GM21786 (cell line): ENCODE data around the gene MOB3B.
A peak's percentile ranks its signal among the peaks of the same experiment; 100 is the strongest.
"Not testable (repeated sequence)": the region's sequence is repeated elsewhere in the genome, so short reads cannot be mapped to it uniquely, and the experiment has no call there.

Experiments used
- ATAC-seq: cut with Tn5 transposase; IDR thresholded peaks from one replicate; pipeline ENCODE4 v1.9.1; 2021; ENCODE audit not compliant: unreplicated experiment

The MOB3B gene

DNA sequence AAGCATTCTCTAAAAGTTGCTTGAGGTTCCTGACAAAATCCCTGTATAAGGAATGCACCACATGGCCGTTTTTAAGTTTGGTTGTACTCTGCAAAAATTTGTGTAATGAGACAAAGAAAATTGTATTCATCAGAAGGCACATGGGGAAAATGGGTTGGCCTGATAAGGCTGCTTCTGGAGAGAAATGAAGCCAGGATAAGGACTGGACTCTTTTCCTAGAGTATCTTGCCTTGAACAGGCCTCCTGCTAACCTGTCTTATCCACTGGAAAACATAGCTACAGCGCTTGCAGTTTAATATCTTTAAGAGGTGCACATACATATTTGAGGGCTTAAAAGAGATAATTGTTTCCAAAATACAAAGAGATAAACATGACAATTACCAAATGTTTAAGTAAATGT is 46.9 kb downstream of the MOB3B start:
- ATAC-seq, result no peak

DNA sequence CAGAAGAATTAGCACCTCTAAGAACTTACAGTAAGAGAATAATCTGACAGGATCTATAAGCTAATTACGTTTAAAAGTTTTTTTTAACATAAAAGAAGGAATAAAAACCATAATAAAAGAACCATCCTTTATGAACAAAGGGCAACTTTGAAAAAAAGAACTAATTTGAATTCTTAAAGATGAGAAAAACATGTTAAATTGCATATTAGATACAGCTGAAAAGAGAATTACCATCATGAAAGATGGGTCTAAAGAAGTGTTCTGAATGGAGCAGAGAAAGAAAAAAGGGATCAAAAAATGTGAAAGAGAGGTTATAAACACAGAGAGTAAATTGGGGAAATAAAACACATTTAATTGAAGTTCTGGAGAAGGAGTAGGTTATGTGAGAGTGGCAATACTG is 51.3 kb downstream of the MOB3B start:
- ATAC-seq, result no peak

DNA sequence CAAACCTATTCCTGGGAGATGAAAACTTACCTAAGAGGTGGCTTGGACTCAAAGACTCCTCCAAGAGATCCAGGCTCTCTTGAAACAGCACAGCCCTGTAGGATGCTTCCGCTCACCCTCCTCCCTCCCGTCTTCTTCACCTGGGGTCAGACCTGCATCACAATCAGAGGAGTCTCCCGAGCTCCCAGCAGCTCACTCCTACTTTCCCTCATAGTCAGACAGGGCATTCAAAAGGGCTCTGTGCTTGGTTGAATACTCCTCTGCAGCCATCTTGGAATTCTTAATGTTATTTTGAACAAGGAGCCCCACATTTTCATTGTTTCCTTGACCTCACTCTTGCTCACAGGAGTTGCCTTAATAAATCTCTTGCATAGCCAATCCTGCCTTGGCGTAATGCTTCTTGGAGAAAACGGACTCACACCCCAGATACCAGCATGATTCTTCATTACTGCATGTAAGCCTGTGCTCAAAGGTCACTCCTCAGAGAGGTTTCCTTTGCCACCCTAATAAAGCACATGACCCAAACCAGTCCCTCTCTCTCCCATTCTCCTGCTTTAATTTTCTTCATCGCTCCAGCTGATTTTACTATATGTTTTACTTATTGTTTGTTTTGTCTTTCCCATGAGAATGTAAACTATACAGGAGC is 52.6 kb downstream of the MOB3B start:
- ATAC-seq, result no peak

DNA sequence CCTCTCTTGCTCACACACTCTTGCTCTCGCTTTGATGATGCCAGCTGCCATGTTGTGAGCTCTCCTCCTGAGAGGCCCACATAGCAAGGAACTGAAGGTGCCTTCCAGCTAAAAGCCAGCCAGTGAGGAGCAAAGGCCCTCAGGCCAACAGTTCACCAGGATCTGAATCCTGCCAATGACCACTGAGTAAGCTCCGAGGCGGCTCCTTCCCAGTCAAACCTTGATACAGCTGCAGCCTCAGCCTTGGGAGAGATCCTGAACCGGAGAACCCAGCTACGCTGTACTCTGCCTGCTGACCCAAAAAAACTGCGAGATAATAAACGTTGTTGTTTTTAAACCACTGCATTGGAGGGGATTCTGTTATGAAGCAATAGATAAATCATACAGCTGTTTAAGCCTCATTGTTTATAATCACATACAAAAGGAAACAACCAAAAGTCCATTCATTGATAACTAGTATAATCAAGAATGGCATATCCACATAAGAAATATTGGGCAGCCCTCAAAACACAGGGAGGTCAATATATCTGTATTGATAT is 54.5 kb downstream of the MOB3B start:
- ATAC-seq, result no peak

DNA sequence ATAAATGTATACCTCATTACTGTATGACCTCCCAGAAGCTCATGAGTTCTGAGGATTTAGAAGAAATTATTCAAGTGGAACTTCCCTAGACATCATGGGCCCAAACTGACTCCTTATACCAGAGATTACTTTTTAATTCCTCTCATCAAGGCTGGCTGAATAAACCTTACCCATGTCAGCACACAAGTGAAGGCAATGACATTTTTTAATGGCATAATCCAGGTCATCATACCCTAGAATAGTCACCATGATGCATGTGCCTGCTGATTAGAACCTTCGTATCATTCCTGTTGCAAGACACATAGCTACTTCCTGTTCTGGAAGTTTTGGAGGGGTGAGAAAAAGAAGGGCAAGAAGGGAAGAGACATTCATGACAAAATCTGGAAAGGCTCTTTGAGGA is 55.3 kb downstream of the MOB3B start:
- no peak for ATAC-seq

DNA sequence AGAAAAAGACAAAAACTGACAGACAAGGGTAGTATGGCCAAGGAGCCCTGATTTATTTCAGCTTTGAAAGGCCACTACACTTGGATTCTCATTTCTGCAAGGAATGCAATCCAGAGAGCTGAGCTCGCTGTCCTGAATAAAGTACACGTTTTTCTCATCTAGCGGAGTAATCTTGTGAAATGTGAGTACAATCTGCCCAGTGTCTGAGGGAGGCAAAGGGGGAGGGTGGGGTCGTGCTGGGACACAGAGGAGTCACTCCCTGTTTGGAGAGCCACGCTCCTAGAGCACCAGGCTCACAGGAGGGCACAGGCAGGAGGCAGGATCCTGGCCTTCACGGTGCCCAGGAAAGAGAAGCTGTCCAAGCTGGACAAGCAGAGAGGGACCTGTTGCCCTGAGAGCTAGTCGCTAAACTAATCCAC is 56.5 kb downstream of the MOB3B start:
- ATAC-seq, result no peak

DNA sequence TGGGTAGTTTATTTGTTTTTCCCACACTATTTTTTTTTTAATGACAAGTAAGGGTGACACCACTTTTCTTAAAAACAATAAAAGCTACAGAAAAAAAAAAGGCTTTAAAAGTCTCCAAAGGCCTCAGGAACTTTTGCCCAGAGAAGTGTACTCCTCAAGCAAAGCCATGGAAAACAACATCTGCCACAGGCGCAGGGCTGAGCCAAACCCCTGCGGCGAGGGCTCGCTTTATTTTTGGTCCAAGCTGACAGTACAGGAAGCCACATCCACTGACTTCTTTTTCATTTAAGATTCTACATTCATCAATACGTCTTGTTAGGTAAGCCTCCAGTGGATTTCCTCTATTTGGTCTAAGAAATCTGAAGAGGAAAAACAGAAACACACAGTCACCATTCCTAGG is 57.4 kb downstream of the MOB3B start:
- no peak for ATAC-seq

DNA sequence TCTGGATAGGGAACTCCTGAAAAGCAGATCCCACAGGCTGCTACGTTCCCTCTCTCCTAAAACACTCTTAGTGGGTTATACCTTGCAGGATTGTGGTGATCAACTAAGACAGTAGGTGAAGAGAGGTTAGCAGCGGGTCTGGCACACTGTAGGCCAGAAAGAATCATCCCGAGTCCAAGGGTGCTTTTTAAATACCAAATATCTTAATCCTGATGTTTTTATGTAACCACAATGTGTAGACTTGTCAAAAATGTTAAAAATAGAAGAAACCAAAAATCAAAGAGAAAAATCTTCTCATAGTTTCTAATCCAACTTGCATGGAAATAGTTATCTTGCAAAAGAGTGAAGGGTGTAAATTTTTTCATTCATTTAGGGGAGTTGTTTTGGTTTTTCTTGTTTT is 57.8 kb downstream of the MOB3B start:
- ATAC-seq, result no peak

DNA sequence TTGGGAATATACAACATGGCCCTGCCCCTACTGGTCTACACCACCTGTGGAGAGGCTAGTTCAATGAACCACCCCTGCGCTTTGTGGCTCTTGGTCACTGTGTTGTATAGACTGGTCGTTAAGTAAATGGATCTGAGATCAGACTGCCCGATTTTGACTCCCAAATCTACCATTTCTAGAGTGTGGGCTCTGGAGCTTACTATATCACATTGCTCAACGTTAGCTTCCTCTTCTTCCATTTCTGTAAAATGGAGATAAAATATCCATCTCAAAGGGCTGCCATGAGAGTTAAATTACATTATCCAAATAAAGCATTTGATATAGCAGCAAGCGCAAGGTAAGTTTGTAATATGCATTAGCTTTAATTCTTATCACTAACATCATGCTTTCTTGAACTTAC is 58.2 kb downstream of the MOB3B start:
- no peak for ATAC-seq

DNA sequence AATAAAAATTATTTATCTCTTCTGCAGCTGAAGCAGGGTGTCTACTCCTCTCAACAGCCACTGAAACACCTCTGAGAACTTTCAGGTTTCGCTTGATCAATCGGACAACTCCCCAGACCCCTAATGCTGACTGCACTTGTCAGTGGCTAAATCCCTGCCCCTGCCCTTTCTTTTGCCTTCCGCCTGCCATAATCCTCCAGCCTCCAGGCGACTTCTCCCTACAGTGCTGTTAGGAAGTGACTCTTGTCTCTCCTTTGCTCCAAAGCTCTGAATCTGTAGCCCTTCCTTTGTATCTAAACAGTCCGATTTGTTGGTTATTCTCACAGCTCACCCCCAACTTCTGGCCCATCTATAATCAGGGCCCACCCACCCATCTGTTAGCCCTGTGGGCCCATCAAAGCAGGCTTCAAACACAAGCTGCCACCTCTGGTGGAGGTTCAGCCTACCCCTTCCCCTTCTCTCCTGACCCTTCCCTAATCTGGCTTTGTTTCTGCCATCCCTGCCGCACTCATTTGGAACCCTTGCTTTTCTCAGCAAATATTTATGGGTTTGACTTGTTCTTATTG is 59.2 kb downstream of the MOB3B start:
- no peak for ATAC-seq

DNA sequence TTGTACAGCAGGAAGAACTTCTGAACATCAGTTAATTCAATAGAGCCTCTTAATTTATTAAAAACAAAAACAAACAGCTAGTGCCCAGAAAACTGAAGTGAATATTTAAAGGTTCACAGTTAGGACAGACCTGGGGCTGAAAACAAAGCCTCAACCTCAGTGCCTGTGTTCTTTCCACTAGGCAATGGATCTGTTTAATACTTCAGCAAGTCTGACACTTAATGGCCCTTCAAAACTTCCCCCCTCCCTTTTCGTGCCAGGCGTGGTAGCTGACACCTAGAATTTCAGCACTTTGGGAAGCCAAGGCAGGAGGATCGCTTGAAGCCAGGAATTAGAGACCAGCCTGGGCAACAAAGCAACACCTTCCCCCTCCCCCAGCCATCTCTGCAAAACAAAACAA is 60.1 kb downstream of the MOB3B start:
- ATAC-seq, result no peak

DNA sequence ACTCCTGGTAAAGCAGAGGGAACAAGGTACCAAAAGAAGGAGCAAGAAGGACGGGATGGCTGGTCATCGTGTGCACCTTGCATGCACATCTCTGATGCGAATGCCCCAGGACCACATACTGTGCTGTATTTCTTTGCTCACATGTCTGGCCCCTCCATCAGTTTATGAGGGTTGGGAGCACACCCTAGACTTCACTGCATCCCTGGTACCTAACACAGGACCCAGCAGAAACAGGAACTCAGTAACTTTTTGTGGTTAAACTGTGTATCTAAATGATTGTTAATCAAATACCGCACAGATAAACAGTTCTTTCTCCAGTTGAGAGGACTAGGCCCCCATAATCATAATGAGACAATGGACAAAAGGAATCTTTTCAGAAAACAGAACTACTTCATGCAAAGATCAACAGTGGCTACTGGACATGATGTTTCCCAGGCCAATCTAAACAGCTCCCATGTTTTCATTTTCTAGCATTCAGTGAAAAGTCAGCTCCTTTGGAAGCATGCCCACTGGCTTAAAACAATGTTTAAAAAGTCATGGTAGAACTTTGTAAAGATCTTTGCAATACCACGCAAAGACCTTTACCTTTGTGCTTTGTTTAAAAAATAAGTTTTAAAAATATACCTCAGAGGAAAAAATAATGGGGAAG is 61.0 kb downstream of the MOB3B start:
- peak; percentile 62 for ATAC-seq

DNA sequence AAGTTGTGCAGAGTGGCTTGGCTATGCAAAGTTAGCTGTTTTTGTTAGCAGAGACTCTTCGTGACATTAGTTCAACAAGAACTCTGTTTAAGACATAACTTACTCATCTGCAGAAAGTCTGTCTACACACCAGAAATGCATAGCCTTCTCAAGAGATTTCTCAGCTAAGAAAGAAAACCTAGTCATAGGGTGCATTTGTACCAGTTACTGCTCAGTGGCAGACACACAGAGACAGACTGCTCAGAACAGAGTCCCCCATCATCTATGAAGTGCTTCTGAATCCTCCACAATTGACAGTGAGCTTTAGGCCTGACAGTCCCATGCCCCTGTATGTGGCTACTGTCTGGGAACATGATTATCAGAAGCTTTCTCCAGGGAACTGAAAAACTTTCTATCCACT is 61.6 kb downstream of the MOB3B start:
- no peak for ATAC-seq

DNA sequence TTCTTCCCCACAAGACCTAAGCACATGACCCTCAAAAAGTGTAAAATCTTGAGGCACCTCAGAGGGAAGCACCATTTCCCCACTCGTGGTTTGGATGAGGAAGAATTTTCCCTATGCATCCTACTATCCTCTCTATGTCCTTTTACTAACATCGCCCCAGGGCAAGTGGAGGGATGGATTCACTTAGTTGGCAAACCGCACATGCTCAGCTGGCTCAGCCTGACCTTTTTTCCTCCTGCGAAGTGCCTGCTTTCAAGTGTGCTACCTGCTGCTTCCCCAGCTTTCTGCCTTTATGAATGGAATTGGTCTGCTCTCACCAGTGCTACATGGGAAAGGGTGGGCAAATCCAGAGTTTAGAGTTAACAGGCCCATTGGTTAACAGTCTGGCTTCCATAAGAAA is 62.1 kb downstream of the MOB3B start:
- ATAC-seq, result no peak

DNA sequence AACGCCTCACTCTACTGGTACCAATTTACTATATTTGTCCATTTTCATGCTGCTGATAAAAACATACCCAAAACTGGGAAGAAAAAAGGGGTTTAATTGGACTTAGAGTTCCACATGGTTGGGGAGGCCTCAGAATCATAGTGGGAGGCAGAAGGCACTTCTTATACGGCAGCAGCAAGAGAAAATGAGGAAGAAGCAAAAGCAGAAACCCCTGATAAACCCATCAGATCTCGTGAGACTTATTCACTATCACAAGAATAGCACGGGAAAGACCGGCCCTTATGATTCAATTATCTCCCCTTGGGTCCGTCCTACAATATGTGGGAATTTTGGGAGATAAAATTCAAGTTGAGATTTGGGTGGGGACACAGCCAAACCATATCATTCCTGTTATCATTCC is 63.1 kb downstream of the MOB3B start:
- ATAC-seq, result not testable (repeated sequence)

DNA sequence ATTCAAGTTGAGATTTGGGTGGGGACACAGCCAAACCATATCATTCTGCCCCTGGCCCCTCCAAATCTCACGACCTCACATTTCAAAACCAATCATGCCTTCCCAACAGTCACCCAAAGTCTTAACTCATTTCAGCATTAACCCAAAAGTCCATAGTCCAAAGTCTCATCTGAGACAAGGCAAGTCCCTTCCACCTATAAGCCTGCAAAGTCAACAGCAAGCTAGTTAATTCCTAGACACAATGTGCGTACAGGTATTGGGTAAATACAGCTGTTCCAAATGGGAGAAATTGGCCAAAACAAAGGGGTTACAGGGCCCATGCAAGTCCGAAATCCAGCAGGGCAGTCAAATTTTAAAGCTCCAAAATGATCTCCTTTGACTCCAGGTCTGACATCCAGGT is 64.7 kb downstream of the MOB3B start:
- ATAC-seq, result not testable (repeated sequence)

DNA sequence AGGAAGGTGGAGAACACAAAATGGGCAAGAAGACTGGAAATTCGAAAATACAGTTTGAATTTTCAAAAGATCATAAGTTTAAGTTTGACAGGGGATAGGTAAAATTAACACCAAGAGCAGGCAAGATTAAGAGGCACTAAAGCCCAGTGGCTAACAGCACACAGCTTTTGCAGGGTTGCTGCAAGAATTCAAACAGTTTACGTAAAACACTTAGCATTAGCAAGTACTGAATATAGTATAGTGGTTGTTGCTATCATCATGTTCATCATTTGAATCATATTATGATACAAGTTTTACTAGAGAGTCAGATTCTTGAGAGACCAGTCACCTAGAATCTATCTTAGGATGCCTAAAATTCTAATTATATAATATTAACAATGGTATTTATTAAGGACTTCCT is 66.8 kb downstream of the MOB3B start:
- ATAC-seq, result no peak

DNA sequence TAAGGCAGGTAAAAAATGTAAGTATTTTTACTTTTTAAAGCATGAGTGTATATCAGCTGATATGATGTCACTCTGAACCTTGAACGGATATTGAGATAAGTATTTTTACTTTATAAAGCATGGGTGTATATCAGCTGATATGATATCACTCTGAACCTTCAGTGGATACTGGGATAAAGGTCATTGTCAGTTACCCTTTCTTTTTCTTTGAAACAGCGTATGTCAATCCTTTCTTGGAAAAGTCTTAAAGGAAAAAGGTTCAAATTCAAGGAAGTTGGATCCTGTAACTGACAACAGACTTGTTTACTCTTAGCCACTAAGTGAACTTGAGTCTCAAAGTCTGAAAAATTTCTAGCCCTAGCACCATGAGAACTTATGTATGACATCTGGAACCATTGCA is 67.2 kb downstream of the MOB3B start:
- ATAC-seq, result no peak

DNA sequence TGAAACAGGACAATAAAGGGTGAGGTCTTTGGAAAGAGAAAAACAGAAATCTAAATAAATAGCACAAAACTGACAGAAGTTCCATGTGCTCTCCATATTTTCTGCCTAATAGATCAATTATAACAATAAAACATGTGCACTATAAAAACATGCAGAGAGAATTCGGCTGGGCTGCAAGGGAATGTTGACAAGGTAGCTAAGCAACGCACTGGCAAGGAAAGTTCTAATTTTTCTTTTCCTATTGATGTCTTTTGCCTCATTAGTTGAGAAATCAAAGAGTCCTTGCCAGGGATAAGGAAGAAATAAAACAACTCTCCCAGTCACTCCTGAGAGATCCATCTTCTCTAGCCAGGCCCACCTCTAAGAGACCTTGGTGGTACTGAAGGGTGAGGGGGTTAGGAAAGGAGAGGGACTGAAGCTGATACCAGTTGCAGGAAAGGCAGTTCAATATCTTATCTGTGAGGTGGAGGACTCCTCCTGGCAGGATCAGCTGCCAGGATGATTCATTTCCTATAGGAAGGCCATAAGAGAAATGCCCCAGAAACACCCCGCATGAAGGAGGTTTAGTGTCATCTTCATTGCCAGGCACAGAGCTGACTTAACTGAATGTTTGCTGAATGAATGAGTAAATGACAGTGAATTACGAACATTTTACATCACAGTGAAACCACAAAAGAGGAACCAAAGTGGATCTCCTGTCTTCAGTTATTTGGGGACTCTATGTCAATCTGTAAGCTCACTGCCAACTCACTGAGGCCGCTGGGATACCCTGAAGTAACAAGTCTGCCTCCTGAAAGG is 69.2 kb downstream of the MOB3B start:
- ATAC-seq, result peak; percentile 96

DNA sequence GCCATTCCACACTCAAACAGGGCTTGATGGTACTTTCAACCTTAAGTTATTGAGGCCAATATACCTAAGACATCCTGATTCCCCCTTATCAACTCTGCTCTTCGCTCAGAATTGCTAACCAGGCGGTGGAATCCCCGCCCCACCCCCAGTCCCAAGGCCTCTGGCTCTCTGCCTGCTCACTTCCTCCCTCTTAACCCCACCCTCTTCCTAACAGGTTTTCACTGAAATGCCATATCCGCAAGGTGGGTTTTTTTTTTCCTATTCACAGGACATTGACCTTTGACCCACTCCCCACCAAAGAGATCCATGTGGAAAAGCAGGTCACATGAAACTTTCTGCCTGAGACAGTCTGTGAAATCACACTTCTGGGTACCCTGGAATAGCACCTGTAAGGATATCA is 72.2 kb downstream of the MOB3B start:
- no peak for ATAC-seq

DNA sequence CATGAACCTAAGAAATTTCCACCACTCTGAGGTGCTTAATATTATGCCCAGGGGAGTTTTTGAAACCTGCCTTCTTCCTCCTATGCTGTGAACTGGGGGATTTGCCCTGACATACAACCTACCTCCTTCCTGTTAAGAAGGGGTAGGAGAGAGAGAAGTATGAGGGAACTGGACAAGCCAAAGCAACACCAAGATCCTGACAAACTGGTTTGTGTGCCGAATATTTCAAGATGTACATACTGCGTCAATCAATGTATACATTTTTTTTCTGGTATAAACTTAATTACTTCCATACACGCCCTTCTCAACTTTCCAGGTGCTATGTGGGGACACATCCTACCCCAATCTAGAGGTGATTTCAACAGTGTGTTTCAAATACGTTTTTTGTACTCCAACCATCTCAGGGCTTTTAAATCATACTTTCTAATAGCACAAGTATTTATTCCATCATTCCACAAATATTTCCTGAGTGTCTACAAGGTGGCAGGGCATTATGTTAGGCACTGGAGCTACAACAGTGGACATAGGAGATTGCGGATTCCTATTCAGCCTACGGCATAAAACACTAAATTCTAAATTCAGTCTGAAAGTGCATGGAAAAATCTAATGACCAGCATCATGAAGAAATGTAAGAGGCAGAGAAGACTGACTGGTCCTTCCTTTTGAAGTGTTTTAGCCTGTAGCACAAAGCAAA is 75.6 kb downstream of the MOB3B start:
- ATAC-seq, result no peak
